SU-DHL-6 (cell line): ENCODE results near the gene SLC24A5.

Experiments used
- EZH2phosphoT487 ChIP-seq: fragments of 200-600 bp; sonication (generic), shearing (Covaris generic); conservative IDR thresholded peaks from 2 replicates; pipeline ENCODE4 v1.6.1; 2018; ENCODE audit warnings: mild to moderate bottlenecking, antibody characterized with exemption, low read length, moderate library complexity, mixed read lengths
- TF ChIP-seq, protein P1 (sequence below): fragments of 200-600 bp; sonication (generic); IDR thresholded peaks from one replicate; pipeline ENCODE4 v1.5.1; 2017; ENCODE audit warnings: antibody characterized with exemption, mild to moderate bottlenecking, low read length, moderate library complexity; ENCODE audit not compliant: insufficient read depth, poor library complexity, severe bottlenecking

DNA sequence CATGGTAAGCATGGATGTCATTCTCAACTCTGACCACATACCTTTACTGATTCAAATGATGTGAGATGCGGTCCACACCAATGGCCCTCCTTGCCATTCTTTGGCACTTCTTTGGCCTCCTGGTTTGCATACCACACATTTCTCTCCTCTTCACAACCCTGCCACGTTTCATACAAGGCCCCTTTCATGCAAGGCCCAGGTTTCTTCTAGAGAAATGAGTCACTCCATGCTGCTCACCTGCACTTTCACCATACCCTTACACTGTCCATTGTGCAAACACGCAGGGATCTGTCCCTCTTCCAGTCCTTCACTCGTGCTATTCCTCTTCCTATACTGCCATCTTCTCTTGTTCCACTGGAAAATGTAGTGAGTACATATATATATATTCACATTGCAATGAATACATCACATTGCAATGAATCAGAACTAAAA is 24.4 kb upstream of the SLC24A5 start:
- TF ChIP-seq, protein P1, sequence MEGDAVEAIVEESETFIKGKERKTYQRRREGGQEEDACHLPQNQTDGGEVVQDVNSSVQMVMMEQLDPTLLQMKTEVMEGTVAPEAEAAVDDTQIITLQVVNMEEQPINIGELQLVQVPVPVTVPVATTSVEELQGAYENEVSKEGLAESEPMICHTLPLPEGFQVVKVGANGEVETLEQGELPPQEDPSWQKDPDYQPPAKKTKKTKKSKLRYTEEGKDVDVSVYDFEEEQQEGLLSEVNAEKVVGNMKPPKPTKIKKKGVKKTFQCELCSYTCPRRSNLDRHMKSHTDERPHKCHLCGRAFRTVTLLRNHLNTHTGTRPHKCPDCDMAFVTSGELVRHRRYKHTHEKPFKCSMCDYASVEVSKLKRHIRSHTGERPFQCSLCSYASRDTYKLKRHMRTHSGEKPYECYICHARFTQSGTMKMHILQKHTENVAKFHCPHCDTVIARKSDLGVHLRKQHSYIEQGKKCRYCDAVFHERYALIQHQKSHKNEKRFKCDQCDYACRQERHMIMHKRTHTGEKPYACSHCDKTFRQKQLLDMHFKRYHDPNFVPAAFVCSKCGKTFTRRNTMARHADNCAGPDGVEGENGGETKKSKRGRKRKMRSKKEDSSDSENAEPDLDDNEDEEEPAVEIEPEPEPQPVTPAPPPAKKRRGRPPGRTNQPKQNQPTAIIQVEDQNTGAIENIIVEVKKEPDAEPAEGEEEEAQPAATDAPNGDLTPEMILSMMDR, result no peak
- TF ChIP-seq EZH2phosphoT487, result no peak
